Subcutaneous adipose tissue (tissue), 4 donors: ENCODE measurements around the gene PRPSAP2. TPM values are rescaled to one million over a fixed set of nuclear protein-coding genes. Genes with fewer than 3 reads are reported as not detected.

ENCODE experiments used
- CTCF ChIP-seq: fragments of 450-650 bp; IDR thresholded peaks from one replicate; pipeline ENCODE4 v1.5.1; 2016; ENCODE audit warnings: low read depth, mild to moderate bottlenecking, control low read depth, antibody characterized with exemption, moderate library complexity
- total RNA-seq, 4 donors: library from RNA; depleted of rRNA; stranded (reverse); fragments of >200 nt; gene quantifications; one replicate each; pipeline ENCODE4 v1.1.0, GENCODE V29; 2016

Gene PRPSAP2
- total RNA-seq, 4 donors from 2014 or later = 12.6 to 45.4 (median 16.7) TPM

GRCh38 chr17:18910326-18910725, 52.4 kb downstream of the PRPSAP2 start:
- no peak for TF ChIP-seq CTCF

- TF ChIP-seq CTCF = no peak
Measured at GRCh38 chr17:18910881-18911280, 53.0 kb downstream of the PRPSAP2 start.

GRCh38 chr17:18916816-18917500, 59.0 kb downstream of the PRPSAP2 start:
- no peak for TF ChIP-seq CTCF

- no peak for TF ChIP-seq CTCF
Measured at GRCh38 chr17:18917506-18918032, 59.6 kb downstream of the PRPSAP2 start.

- TF ChIP-seq CTCF = no peak
Measured at GRCh38 chr17:18919963-18920362, 62.0 kb downstream of the PRPSAP2 start.

GRCh38 chr17:18920911-18921441, 63.0 kb downstream of the PRPSAP2 start:
- TF ChIP-seq CTCF = no peak

- TF ChIP-seq CTCF = no peak
Measured at GRCh38 chr17:18921485-18921884, 63.6 kb downstream of the PRPSAP2 start.
